Epithelial cell of proximal tubule (primary cell): ENCODE results near the gene SPRED1. TPM values are rescaled to one million over a fixed set of nuclear protein-coding genes. Genes with fewer than 3 reads are reported as not detected.

Source experiments
- DNase-seq: peaks from one replicate; pipeline ENCODE4 v3.0.0-alpha.2; 2011; ENCODE audit warnings: low read depth
- H3K4me3 ChIP-seq: 2 replicates; pipeline ENCODE4 v1.5.1; 2011; ENCODE audit warnings: low read depth, mild to moderate bottlenecking, low read length
- CTCF ChIP-seq: conservative IDR thresholded peaks from 2 replicates; pipeline ENCODE4 v1.5.1; 2012; ENCODE audit warnings: low read depth, mild to moderate bottlenecking, low read length
- total RNA-seq: library from RNA; depleted of rRNA; stranded (reverse); fragments of >200 nt; gene quantifications from 2 replicates; pipeline ENCODE4 v1.2.3, GENCODE V29; 2015

Gene SPRED1
- total RNA-seq = 12.3 and 14.2 TPM in 2 replicates

GRCh38 chr15:38252481-38253350 is at the start of gene SPRED1:
Gene SPRED1, plus strand, starts transcription at chr15:38252836. Its CDS starts 350 bp downstream, at chr15:38253186.
- no peak for DNase-seq
- H3K4me3 ChIP-seq = peak within 1 kb of the TSS; percentile 88
- TF ChIP-seq CTCF = no peak

- no peak for TF ChIP-seq CTCF
- no peak overlapping the region for H3K4me3 ChIP-seq
- DNase-seq = no peak
These were observed 46.9 kb upstream of the SPRED1 start for GRCh38 chr15:38205526-38206272.

- no peak overlapping the region for H3K4me3 ChIP-seq
- DNase-seq = peak; percentile 63
- no peak for TF ChIP-seq CTCF
These were observed 45.0 kb upstream of the SPRED1 start for GRCh38 chr15:38207621-38208020.

- no peak for TF ChIP-seq CTCF
- no peak overlapping the region for H3K4me3 ChIP-seq
- DNase-seq = no peak
These were observed 44.4 kb upstream of the SPRED1 start for GRCh38 chr15:38208206-38208605.

GRCh38 chr15:38208779-38209178 is 43.9 kb upstream of the SPRED1 start:
- TF ChIP-seq CTCF = no peak
- no peak for DNase-seq
- no peak overlapping the region for H3K4me3 ChIP-seq

- no peak for DNase-seq
- no peak for TF ChIP-seq CTCF
- H3K4me3 ChIP-seq = no peak overlapping the region
These were observed 41.4 kb upstream of the SPRED1 start for GRCh38 chr15:38211249-38211648.

- no peak overlapping the region for H3K4me3 ChIP-seq
- no peak for TF ChIP-seq CTCF
- no peak for DNase-seq
These were observed 40.8 kb upstream of the SPRED1 start for GRCh38 chr15:38211811-38212210.
